Uterus (tissue), 4 donors: Measurements from ENCODE around the gene GREB1L. TPM values are rescaled to one million over a fixed set of nuclear protein-coding genes. Genes with fewer than 3 reads are reported as not detected.

ENCODE experiments used
- DNase-seq, 2 donors: peaks; one replicate each; pipeline ENCODE4 v3.0.0-alpha.2; 2019 to 2020
- H3K27ac ChIP-seq, 2 donors: fragments of 200-600 bp; sonication (generic); 1 replicate in 1 of 2; 2 replicates in 1 of 2; pipeline ENCODE4 v1.5.1; 2016 to 2018
- H3K27me3 ChIP-seq, 2 donors: fragments of 200-600 bp; sonication (generic); one replicate each; pipeline ENCODE4 v1.5.1; 2018 to 2019; ENCODE audit warnings: control low read depth in 1 of 2
- H3K36me3 ChIP-seq, 2 donors: fragments of 200-600 bp; sonication (generic); one replicate each; pipeline ENCODE4 v1.5.1; 2019; ENCODE audit warnings: control low read depth in 1 of 2
- H3K4me1 ChIP-seq, 2 donors: fragments of 200-600 bp; sonication (generic); one replicate each; pipeline ENCODE4 v1.5.1; 2018 to 2019; ENCODE audit warnings: control low read depth in 1 of 2
- H3K4me3 ChIP-seq, 2 donors: fragments of 200-600 bp; sonication (generic); 1 replicate in 1 of 2; 2 replicates in 1 of 2; pipeline ENCODE4 v1.5.1; 2018 to 2019; ENCODE audit warnings: mild to moderate bottlenecking in 1 of 2
- H3K9me3 ChIP-seq, 2 donors: fragments of 200-600 bp; sonication (generic); one replicate each; pipeline ENCODE4 v1.5.1; 2019; ENCODE audit warnings: control low read depth in 1 of 2
- CTCF ChIP-seq, 4 experiments: fragments of 200-600 bp in 2 of 4; fragments of 450-650 bp in 2 of 4; sonication (generic) in 2 of 4; IDR thresholded peaks; one replicate each; pipeline ENCODE4 v1.5.1; 2016 to 2019; ENCODE audit warnings: antibody characterized with exemption in 4 of 4, mild to moderate bottlenecking in 2 of 4, moderate library complexity in 1 of 4
- POLR2A ChIP-seq, 2 donors: fragments of 450-650 bp; IDR thresholded peaks; one replicate each; pipeline ENCODE4 v1.6.1; 2016; ENCODE audit warnings: antibody characterized with exemption in 2 of 2, mild to moderate bottlenecking in 1 of 2, moderate library complexity in 1 of 2
- intact Hi-C: fragments of 100-400 bp; cut with DNase I; formaldehyde crosslinking; loops from one replicate; pipeline ENCODE4 v1.15.1; 2023; ENCODE audit warnings: low total_unique reads
- total RNA-seq, 4 donors: library from RNA; depleted of rRNA in 3 of 4; stranded (reverse); fragments of >200 nt in 3 of 4; gene quantifications; one replicate each; pipeline versions ENCODE4 v1.1.0 to v1.2.4, GENCODE V29; 2014 to 2023
- donor health status: DM: yes; HTN: yes; CAD: no.

GREB1L gene
- total RNA-seq, 4 donors from 2014 or later, result 4.1 to 15.3 (median 9.2) TPM

GRCh38 chr18:21483051-21483450, 241.0 kb downstream of the GREB1L start:
- DNase-seq, result no peak
- H3K9me3 ChIP-seq, result no peaks in the 10 kb centered on the region
- intact Hi-C loops, result no loop called here

GRCh38 chr18:21484851-21485636, 243.0 kb downstream of the GREB1L start:
- no peaks in the 10 kb centered on the region for H3K27me3 ChIP-seq
- TF ChIP-seq CTCF (IDR thresholded peaks at IDR 0.05) (no peak), POLR2A (IDR thresholded peaks at IDR 0.05) (no peak)
- no peaks in the 10 kb centered on the region for H3K4me1 ChIP-seq
- H3K27ac ChIP-seq, result no peak overlapping the region
- H3K4me3 ChIP-seq, result no peak overlapping the region
- H3K9me3 ChIP-seq, result no peaks in the 10 kb centered on the region
- intact Hi-C loops, result no loop called here
- H3K36me3 ChIP-seq, result no peaks in the 10 kb centered on the region
- no peak for DNase-seq

More at GRCh38 chr18:21483051-21483450, 241.0 kb downstream of the GREB1L start:
- TF ChIP-seq POLR2A (IDR thresholded peaks at IDR 0.05) (no peak), CTCF (IDR thresholded peaks at IDR 0.05) (no peak)
- Histone ChIP-seq H3K36me3 (no peaks in the 10 kb centered on the region), H3K27me3 (no peaks in the 10 kb centered on the region), H3K4me3 (no peak overlapping the region), H3K27ac (no peak overlapping the region), H3K4me1 (no peaks in the 10 kb centered on the region)

GRCh38 chr18:21486905-21487437, 244.9 kb downstream of the GREB1L start:
- DNase-seq, result no peak
- intact Hi-C loops, result no loop called here
- H3K27me3 ChIP-seq, result no peaks in the 10 kb centered on the region
- H3K27ac ChIP-seq, result no peak overlapping the region
- no peaks in the 10 kb centered on the region for H3K4me1 ChIP-seq
- TF ChIP-seq CTCF (IDR thresholded peaks at IDR 0.05), result no peak
- H3K9me3 ChIP-seq, result no peaks in the 10 kb centered on the region
- no peak overlapping the region for H3K4me3 ChIP-seq
- H3K36me3 ChIP-seq, result no peaks in the 10 kb centered on the region

- no peaks in the 10 kb centered on the region for H3K27me3 ChIP-seq
- no peak overlapping the region for H3K27ac ChIP-seq
- H3K4me3 ChIP-seq, result no peak overlapping the region
- TF ChIP-seq CTCF (IDR thresholded peaks at IDR 0.05) (peak in 3 of 4 experiments; percentile 14 to 25 (median 23)), POLR2A (IDR thresholded peaks at IDR 0.05) (no peak)
- intact Hi-C loops, result no loop called here
- no peaks in the 10 kb centered on the region for H3K4me1 ChIP-seq
- H3K36me3 ChIP-seq, result no peaks in the 10 kb centered on the region
- DNase-seq, result no peak
- H3K9me3 ChIP-seq, result no peaks in the 10 kb centered on the region
Observed at GRCh38 chr18:21489119-21489750, 247.2 kb downstream of the GREB1L start.

- intact Hi-C loops, result no loop called here
Observed at GRCh38 chr18:21489919-21490495, 248.0 kb downstream of the GREB1L start.

More at GRCh38 chr18:21489919-21490495, 248.0 kb downstream of the GREB1L start:
- TF ChIP-seq CTCF (IDR thresholded peaks at IDR 0.05) (no peak), POLR2A (IDR thresholded peaks at IDR 0.05) (no peak)
- no peaks in the 10 kb centered on the region for H3K9me3 ChIP-seq
- no peaks in the 10 kb centered on the region for H3K4me1 ChIP-seq
- no peak overlapping the region for H3K4me3 ChIP-seq
- no peak for DNase-seq
- H3K27me3 ChIP-seq, result no peaks in the 10 kb centered on the region
- no peaks in the 10 kb centered on the region for H3K36me3 ChIP-seq
- H3K27ac ChIP-seq, result no peak overlapping the region
